HG03378 (cell line): ENCODE measurements around the gene GRIA1.

Experiments
- ATAC-seq: cut with Tn5 transposase; IDR thresholded peaks from one replicate; pipeline ENCODE4 v1.9.1; 2021; ENCODE audit warnings: mild to moderate bottlenecking, moderate library complexity; ENCODE audit not compliant: unreplicated experiment

GRIA1 gene

DNA sequence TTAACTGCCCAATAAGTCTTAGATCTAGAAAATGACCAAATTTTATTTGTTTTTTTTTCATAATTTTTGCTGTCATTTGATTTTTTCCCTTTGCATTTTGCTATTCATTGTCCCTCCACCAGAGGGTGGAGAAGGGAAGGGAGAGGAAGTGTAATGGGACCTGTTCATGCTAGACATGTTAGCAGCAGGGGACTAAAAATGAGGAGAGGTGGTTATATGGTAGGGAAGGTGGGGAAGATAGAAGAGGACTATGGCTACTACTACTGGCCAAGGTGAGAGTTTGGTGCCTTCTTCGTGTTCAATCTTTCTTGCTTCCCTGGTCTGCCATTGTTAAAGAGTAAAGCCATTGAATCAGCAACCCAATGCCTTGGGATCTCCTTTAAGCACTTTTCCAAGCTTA is 6.4 kb downstream of the GRIA1 start:
- no peak for ATAC-seq

DNA sequence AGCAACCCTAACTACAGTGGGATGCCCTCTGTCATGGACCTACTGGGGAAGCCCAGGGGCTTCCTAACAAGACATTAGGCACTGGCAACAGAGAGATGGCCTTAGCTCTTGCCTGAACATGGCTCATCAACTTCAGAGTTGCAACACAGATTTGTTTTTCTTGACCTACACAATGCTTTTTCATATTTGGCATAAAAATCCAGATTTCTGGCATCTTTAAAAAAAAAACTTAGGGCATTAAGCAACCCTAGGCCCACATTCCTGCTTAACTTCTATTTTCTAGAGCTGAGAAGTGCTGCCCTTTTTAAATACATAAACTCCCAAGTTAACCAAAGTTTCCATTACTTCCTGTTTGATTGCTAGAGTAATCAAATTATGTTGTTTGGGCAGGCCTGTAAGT is 8.0 kb downstream of the GRIA1 start:
- ATAC-seq = no peak

DNA sequence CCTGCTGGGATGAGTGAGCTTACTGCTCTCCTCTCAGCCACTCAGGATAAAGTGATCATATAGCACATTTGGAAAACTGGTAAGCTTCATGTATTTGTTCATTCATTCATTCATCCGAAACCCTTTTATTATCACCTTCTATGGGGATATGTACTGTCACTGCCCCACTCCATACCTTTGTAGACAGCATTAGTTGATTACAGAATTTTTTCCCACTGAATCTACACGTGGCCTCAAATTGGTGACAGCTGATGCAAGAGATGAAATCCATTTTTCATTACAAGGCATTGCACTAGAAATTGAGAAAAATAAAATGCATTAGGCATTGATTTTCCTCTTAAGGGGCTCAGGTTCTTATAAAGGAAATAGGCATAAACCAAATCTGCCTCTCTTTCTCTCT is 9.7 kb downstream of the GRIA1 start:
- ATAC-seq = no peak

DNA sequence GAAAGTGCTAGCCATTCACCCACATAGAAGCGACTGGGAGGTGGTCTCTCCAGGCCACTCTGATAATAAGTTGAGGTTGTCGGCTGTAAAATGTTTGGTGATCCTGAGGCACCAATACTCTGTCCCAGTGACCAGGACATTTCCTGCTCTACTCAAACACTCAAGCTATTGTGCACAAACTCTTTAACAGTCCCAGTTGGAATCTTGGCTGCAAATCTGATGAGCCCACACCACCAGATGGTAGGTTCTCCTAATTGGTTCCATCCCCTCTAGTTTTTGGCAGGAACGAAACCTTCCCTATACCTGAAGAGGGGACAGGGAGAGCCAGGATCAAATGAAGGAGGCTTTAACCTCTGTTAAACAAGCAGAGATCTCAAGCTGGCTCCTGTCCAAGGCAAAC is 14.3 kb downstream of the GRIA1 start:
- ATAC-seq = no peak

DNA sequence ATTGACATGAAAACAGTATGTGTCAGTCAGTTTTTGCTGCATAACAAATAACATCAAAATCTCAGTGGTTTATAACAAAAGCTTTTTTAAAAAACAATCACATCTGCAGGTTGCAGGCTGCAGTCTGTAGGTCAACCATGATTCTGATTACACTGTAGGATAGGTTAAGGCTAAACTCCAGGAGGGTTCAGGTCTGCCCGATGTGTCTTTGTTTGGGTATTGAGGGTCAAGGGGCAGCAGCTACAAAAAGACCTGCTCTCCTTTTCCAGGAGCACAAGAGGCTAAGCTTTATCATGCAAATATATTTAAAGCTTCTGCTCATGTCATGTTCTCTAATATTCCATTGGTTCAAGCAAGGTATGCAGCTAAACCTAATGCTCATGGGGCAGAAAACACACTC is 18.2 kb downstream of the GRIA1 start:
- no peak for ATAC-seq

DNA sequence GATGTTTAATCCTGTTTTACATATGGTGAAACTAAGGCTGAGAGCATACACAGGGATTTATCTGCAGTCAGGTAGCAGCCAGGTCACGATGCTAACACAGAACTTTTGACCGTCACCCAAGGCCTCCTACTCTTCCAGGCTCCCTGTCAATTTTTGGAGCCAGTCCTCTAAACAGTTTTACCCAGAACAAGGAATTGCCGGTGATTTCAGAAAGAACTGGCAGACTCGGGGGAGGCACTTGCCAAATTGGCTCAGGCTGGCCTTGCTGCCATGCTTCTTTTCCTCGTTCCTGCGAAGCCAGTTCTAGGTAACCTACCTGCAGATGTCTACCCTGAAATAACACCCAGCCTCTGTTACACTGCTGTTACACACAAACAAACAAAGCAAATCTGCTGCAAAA is 21.2 kb downstream of the GRIA1 start:
- no peak for ATAC-seq

DNA sequence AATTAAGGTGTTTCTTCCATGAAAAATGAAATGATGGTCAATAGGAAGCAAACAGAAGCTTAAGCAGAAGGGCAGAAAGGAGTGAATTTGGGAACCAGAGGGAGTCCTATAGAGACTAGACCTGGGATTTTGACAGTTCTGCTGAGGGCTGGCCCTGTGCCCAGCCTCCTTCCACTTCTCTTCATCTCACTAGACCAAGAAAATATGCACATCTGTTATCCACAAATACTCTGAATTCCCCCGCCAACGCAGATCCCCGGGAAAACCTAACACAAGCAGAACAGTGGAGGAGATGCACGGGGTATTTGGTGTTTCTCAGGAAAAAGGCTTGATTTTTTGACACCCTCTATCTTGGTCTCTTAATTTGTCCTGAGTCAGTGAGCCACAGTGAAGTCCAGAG is 22.7 kb downstream of the GRIA1 start:
- ATAC-seq = no peak

DNA sequence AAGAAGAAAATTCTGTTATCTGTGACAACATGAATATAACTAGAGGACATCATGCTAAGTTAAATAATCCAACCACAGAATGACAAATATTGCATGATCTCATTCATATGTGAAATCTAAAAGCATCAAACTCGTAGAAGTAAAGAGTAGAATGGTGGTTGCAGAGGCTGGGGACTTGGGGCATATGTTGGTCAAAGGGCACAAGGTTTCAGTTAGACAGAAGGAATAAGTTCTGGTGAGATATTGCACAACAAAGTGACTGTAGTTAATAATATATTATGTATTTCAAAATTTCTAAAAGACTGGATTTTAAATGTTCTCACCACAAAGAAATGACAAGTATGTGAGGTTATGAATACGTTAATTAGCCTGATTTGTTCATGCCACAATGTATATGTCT is 24.8 kb downstream of the GRIA1 start:
- no peak for ATAC-seq

DNA sequence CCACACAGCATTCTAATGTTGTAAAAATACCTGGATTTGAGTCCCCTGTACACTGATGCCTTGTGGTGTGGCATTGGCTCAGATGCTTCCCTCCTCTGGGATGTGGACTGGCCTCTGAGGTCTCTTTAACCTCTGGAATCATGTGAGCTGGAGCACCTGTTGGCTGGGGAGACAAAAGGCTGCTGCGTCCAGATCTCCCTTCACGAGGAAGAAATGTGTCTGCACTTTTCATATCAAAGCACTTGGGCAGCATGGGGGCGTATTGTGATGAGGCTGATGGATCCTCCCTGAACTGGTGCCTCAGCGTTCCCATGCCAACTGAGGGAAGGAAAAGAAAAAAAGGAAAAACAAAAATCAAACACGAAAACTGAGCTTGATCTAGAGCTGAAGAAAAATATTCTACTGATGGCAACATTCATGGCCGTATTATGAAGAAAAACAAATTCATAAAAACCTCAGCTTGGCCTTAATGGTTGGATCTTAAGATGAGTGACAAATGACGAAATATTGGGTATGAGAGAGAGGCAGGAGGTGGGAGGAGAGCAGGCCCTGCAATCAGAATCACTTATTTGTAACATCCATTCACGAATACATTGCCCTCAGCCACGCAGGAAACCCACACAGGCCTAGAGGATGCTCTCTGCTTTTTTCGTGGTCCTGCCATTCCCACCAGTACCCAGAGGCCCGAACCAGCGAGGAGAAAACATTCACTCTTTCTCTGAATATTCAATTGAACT is 26.2 kb downstream of the GRIA1 start:
- no peak for ATAC-seq

DNA sequence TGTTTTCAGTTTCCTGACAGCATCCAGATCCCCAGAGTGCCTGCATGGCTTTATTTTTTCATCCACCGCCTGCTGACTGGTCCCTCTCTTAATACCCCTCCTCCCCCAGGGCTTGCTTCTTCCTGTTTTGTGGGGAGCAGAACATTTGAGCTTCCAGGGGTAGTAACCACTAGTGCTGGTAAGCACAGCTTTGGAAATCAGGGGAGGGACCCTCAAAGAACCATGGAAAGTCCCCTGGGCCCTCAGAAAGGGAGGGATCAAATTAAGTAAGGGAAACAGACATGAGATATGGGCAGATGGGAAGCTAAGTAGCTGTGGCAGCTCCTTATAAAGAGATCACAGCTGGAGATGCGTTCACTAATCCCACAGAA is 26.8 kb downstream of the GRIA1 start:
- no peak for ATAC-seq

DNA sequence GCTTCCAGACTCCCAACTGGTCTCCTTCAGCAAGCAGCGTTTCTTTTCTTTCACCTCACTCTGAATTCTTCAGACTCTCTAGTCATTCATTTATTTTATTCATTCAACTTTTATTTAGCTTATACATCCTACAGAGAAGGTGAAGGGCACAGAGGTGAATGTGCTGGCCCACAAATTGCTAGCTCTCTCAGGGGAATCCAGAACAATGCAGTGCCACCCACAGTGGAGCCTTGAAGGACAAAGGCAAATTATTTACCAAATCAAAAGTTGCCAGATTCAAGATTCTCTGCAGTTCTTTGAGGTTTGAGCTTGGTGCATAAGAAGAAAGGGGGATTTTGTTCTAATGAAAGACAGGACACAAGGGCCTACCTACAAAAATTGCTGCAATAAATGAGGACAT is 29.7 kb downstream of the GRIA1 start:
- no peak for ATAC-seq

DNA sequence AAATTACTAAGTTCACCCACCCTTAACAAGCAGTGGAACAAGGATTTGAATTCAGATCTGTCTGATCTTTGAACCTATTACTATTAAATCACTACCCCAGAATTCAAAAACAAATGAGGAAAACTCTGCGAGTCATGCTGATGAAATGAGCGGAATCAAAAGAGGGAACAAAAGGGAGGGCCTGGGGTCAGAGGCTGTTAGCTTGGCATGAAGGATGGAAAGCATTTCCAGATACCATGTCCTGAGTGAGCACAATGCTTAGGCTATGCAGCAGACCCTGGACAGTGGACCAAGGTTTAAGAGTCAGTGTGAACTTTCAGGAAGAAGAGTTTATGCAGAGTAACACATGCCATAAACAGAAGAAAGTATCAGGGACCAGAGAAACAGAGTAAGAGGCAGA is 30.5 kb downstream of the GRIA1 start:
- no peak for ATAC-seq

DNA sequence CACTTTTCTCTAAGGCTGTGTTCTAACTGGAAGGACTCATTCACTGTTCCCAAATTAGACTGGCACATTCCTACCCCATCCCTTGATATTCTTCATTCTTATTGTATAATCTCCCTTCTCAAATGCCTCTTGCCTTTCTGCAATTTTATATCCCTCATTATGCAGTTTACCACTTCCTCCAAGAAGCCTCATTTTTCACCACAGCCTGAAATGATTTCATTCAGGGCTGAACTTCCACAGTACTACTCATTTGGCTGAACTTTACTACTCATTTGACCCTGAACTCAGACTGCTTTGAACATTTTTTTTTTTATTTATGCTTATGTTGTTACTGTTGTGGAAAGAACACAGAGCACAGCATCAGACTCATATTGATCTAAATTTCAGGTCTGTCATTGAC is 32.7 kb downstream of the GRIA1 start:
- ATAC-seq = no peak

DNA sequence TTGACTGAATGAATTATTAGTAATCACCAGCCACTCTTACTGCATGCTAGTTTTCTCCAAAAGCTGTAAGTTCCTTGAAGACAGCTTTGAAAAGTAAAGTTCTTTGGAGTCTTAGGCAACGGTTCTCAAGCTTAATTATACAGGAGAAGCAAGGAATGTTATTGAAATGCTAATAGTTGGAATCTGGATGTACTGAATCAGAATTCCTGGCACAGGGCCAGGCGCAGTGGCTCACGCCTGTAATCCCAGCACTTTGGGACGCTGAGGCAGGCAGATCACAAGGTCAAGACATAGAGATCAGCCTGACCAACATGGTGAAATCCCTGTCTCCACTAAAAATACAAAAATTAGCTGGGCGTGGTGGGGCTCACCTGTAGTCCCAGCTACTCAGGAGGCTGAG is 33.4 kb downstream of the GRIA1 start:
- no peak for ATAC-seq

DNA sequence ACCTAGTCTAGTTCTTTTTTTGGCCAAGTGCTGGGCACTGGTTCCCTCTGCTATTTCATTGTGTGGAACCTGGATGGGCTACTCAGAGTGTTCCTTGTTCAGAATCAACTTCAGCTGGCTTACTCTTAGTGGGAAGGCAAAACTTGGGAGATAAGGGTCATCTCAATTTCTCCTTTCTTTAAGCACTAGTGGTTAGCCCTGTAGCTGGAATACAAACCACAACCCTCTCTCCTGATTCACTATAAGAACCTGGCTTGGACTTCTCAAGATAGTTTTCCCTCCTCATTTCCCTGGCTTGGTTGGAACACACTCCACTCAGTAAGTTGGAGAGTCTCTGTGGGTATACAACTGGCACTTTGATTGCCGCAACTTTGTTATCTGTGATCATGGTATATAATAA is 35.1 kb downstream of the GRIA1 start:
- ATAC-seq = no peak

DNA sequence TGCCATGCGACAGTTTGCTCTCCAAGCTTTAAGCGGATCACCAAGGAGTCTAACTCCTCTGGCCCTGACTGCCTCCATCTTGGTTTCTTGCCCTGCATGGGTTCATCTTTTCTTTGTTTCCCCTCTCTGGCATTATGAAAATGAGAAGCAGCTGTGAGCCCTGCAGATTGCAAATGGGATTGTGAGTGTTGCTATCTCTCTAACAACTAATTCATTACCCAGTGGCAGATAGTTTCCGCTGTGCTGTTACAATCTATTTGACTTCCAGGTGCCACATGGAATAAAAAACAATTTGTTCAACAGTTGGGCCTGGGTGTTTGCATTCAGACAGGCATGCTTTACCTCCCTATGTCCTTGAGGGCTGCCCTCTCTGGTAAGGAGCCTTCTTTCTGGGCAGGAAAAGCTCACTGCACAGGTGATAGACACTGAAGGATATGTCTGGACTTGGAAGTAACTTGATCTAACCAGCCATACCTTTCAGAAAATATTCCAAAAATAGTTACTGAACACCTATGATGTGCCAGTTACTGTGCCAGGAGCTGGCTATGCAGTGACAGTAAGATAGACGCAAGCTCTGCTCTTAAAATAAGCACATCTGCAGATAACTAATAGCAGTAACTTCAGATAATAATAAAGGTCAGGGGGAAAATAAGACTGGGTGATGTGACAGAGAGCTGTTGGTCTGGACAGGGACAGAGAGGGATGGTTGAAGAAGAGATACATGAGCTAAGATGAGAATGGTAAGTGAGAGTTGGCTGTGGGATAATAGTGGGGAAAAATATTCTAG is 40.1 kb downstream of the GRIA1 start:
- no peak for ATAC-seq

DNA sequence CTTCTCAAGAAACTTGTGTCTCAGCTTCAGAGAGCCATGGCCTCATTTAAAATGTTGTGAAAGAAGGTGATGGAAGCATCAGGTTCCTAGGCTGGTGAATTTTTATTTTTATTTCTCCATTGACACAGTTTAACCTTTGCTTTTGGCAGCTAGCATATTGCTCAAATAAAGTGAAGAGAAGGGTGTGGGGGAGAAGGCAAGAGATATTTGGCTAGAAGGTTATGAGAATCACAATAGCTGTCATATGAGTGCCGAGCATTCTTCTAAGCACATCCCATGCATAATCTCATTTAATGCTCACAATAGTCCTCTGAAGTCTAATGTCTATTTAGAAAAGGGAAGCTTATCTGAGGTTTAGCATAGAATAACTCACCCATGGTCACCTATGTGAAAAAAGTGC is 43.1 kb downstream of the GRIA1 start:
- ATAC-seq = no peak

DNA sequence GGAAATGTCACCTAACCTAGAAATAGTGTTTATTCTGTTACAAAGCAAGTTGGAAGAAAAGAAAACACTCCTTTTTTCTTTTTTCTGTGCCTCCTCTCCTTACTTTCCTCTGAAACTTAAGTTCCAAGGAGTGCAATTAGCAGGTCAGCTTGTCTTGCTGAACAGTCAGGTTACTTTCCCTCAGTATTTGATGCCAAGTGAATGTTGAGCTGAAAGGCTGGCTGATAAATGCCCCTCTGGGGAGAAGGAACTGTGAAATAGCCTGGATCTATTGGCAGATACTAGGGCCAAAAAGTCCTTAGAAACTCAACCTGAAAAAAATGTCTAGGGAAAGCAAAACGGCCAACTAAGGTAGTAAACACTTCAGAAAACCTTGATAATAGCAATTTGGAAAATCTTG is 43.6 kb downstream of the GRIA1 start:
- no peak for ATAC-seq

DNA sequence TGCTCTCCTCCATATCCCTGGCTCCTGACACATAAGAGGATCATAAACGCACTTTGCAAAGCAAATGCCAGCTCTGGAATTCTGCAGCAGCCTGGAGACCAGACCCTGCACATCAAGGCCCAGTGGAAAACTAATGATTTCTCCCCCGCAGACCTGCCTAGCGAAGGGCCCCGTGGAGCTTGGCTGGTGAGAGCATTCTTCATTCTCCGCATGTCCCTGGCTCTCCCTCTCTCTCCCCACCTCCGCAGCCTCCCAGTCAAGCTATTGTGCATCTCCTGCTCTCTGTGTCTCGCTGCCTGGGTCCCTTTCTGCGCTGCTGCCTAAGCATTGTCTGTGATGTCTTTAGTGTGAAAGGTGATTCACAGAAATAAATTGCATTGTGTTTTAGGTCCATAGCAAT is 46.7 kb downstream of the GRIA1 start:
- no peak for ATAC-seq

DNA sequence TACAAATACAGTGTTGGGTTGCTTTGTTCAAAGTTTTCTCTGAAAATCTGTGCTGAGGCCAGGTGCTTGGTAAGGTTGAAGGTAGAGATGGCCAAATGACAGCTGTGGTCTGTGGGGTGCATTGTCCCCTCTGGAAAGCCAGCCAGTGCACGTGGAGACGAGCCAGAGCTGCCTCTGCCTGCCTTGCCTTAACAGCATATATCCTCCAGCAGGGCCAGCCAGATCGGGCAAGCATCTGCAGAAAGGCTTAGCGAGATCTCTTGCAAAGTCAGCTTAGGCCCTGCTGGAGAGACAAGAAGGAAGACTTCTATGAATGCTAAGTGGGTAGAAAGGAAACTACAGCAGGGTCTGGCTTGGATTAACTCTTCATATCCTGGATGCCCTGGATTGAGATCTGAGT is 49.5 kb downstream of the GRIA1 start:
- no peak for ATAC-seq

DNA sequence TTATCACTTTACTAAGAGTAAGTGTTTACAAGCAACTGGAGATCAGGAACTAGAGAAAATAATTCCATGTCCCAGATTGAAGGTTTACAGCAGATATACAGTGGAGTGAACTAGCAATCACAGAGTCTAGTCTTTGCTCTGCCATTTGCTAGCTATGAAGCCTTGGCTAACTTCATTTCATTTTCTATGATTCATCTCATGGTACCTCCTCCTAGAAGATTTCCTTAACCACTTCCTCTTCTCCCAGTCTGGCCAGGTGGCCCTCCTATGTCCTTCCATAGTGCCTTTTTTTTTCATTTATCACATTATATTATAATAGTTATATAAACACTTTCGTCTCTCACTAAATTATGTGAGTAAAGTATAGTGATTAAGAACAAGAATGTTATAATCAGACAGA is 52.1 kb downstream of the GRIA1 start:
- ATAC-seq = no peak

DNA sequence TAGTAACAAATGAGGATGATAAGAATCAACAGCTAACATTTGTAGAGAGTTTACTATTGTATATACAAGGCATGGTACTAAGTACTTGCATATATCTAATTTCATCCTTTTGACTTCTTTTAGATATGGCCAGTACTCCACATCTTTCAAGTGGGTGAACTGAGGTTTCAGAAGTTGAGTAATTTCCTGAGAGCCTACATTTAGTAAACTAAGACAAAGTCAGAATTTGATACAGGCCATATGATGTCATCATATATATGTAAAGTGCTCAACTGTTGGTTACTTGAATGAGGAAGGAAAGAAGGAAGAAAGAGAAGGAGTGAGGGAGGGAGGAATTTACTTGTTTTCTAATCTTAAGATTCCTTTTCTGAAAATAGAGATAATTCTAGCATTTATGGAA is 52.8 kb downstream of the GRIA1 start:
- ATAC-seq = no peak

DNA sequence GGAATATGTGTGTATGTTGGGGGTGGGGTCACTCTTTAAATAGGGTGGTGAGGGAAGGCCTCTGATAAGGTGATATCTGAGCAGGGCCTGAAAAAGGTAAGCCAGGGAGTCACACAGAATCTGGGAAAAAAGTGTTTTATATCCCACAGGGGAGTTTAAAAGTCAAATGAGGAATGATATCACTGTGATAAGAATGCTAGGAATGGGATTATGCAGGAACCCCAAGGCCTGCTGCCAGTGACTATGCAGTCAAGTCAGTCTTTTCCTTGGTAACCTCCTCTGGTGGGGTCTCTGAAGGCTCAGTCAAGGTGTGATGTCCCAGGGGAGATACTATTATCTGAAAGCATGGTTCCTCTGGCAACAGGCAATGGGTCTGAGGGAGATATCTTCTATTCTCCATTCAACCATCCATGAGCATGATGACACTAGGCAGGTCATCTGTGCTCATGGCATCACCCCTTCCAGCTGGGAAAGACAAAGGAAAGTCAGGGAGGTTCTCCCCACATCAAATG is 53.5 kb downstream of the GRIA1 start:
- ATAC-seq = no peak
